ENCODE data around the gene IL1A. TPM values are rescaled to one million over a fixed set of nuclear protein-coding genes. Genes with fewer than 3 reads are reported as not detected.

IL1A gene
- total RNA-seq, 1 donor from 2014 or later, result 2.4 TPM

DNA sequence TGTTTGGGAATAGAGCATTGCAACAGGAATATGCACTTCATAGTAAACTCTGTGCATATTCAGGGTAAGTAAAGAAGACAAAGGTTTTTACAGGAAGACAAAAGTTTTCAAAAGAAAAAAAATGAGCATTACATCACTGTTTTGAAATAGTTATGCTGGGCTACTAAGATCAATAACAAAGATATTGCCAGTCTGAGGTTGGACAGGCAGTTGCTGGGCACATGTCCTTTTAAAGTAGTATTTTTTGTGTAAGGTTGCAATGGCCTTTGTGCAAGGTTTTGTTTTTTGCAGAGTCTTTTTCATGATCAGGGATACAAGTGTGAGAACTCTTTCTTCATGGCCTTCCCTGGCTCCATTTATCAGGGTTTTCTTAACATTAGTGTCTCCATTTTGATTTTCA, 36.0 kb upstream of the IL1A start:
- Histone ChIP-seq H3K36me3 (ENCODE audit: control insufficient read depth, insufficient read depth, low read length) (no peaks in the 10 kb centered on the region), H3K27me3 (ENCODE audit: control insufficient read depth, insufficient read depth, low read length) (no peaks in the 10 kb centered on the region), H3K4me3 (ENCODE audit: low read depth, low read length) (no peak overlapping the region)
- TF ChIP-seq, protein P1, sequence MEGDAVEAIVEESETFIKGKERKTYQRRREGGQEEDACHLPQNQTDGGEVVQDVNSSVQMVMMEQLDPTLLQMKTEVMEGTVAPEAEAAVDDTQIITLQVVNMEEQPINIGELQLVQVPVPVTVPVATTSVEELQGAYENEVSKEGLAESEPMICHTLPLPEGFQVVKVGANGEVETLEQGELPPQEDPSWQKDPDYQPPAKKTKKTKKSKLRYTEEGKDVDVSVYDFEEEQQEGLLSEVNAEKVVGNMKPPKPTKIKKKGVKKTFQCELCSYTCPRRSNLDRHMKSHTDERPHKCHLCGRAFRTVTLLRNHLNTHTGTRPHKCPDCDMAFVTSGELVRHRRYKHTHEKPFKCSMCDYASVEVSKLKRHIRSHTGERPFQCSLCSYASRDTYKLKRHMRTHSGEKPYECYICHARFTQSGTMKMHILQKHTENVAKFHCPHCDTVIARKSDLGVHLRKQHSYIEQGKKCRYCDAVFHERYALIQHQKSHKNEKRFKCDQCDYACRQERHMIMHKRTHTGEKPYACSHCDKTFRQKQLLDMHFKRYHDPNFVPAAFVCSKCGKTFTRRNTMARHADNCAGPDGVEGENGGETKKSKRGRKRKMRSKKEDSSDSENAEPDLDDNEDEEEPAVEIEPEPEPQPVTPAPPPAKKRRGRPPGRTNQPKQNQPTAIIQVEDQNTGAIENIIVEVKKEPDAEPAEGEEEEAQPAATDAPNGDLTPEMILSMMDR (IDR thresholded peaks at IDR 0.05; ENCODE audit: insufficient read depth, low read length, poor library complexity, severe bottlenecking), result no peak
- DNase-seq (ENCODE audit: low read depth), result no peak

DNA sequence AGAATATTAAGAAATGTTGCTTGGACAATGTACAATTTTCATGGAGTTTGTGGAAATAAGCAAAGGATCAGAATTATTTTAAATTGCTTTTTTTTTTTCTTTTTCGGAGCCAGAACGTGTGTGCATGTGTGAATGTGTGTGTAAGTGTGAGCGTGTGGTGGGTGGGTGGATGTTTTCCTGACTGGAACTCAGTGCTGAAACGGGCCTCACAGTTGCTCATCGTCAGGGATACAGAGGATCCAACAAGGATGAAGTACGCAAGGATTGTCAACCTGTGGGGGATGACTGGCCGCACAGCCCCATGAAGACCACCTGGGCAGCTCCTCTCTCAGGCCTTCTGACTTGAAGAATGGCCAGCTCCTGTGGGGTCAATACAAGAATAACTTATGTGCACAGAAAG, 34.8 kb upstream of the IL1A start:
- no peak for DNase-seq (ENCODE audit: low read depth)
- TF ChIP-seq, protein P1 (IDR thresholded peaks at IDR 0.05; ENCODE audit: insufficient read depth, low read length, poor library complexity, severe bottlenecking), result no peak
- Histone ChIP-seq H3K36me3 (ENCODE audit: control insufficient read depth, insufficient read depth, low read length) (no peaks in the 10 kb centered on the region), H3K4me3 (ENCODE audit: low read depth, low read length) (no peak overlapping the region), H3K27me3 (ENCODE audit: control insufficient read depth, insufficient read depth, low read length) (no peaks in the 10 kb centered on the region)

DNA sequence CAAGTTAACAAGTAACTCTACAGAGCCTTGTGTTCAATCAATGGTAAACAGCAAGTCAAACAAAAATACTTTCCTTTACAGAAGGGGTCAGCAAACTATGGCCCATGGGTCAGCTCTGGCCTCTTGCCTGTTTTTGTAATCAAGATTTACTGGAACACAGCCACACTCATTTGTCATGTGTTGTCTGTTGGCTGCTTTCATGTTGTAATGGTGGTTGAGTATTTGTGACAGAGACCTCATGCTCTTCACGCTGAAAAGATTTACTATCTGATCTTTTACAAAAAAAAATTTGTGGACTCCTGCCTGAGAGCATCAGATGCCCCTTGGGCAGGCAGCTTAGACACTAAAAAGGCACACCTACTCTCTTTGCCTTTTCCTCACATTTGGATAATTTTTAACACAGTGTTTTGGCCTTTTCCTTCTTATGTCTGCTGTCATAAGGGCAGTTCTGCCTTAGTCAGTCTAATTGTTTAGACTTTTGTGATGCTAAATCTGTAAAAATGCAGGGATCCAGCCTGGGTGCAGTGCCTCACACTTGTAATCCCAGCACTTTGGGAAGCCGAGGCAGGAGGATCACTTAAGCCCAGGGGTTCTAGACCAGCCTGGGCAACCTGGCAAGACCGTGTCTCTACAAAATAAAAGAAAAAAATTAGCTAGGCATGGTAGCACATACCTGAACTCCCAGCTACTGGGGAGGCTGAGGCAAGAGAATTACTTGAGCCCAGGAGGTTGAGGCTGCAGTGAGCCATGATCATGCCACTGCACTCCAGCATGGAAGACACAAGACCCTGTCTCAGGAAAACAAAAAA, 34.0 kb upstream of the IL1A start:
- Histone ChIP-seq H3K36me3 (ENCODE audit: control insufficient read depth, insufficient read depth, low read length) (no peaks in the 10 kb centered on the region), H3K27me3 (ENCODE audit: control insufficient read depth, insufficient read depth, low read length) (no peaks in the 10 kb centered on the region), H3K4me3 (ENCODE audit: low read depth, low read length) (no peak overlapping the region)
- no peak for DNase-seq (ENCODE audit: low read depth)
- TF ChIP-seq, protein P1 (IDR thresholded peaks at IDR 0.05; ENCODE audit: insufficient read depth, low read length, poor library complexity, severe bottlenecking), result no peak

DNA sequence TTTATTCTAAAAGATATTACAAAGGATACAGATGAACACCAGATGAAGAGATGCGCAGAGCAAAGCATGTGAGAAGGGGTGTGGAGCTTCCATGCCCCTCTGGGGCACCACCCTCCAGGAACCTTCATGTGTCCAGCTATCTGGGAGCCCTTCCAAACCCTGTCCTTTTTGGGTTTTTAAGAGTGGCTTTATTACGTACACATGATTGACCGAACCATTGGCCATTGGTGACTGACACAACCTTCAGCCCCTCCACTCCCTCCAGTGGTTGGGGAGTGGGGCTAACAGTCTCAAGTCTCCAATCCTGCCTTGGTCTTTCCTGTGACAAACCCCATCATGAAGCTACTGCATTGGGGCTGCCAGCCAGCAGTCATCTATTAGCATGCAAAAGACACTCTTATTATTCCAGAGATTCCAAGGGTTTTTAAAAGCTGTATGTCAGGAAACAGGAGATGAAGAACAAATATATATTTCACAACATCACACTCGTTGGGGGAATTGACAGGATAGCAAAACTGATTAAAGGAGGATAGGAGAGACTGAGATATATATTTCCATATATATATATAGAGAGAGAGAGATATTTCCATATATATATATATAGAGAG, 32.9 kb upstream of the IL1A start:
- DNase-seq (ENCODE audit: low read depth), result no peak
- H3K36me3 ChIP-seq (ENCODE audit: control insufficient read depth, insufficient read depth, low read length), result no peaks in the 10 kb centered on the region
- H3K4me3 ChIP-seq (ENCODE audit: low read depth, low read length), result no peak overlapping the region
- no peaks in the 10 kb centered on the region for H3K27me3 ChIP-seq (ENCODE audit: control insufficient read depth, insufficient read depth, low read length)
- TF ChIP-seq, protein P1 (IDR thresholded peaks at IDR 0.05; ENCODE audit: insufficient read depth, low read length, poor library complexity, severe bottlenecking), result no peak

- DNase-seq (ENCODE audit: low read depth), result no peak
- TF ChIP-seq, protein P1 (IDR thresholded peaks at IDR 0.05; ENCODE audit: insufficient read depth, low read length, poor library complexity, severe bottlenecking), result no peak
- Histone ChIP-seq H3K4me3 (ENCODE audit: low read depth, low read length) (no peak overlapping the region), H3K36me3 (ENCODE audit: control insufficient read depth, insufficient read depth, low read length) (no peaks in the 10 kb centered on the region), H3K27me3 (ENCODE audit: control insufficient read depth, insufficient read depth, low read length) (no peaks in the 10 kb centered on the region)
These were observed 30.0 kb upstream of the IL1A start for GRCh38 chr2:112814278-112814677.

Data from kidney epithelial cell (primary cell).